T-cell (primary cell): ENCODE data around the gene FAM110C. TPM values are rescaled to one million over a fixed set of nuclear protein-coding genes. Genes with fewer than 3 reads are reported as not detected.
"Not testable (repeated sequence)": the region's sequence is repeated elsewhere in the genome, so short reads cannot be mapped to it uniquely, and the experiment has no call there.

Experiments used
- ATAC-seq, 4 experiments: fragments of 200-7000 bp in 3 of 4; fragments of 150-1000 bp in 1 of 4; cut with Tn5 transposase; replicated peaks in 1 of 4; 1 replicate in 3 of 4; 2 replicates in 1 of 4; pipeline ENCODE4 v1.10.0; 2021; ENCODE audit warnings: moderate library complexity in 3 of 4, mild to moderate bottlenecking in 2 of 4, moderate number of reproducible peaks in 1 of 4
- CTCF ChIA-PET, 2 donors: fragments of 300-600 bp; sonication (Branson Sonifier 250); formaldehyde crosslinking; loops; one replicate each; lab custom pipeline; 2022; ENCODE audit warnings: antibody characterized with exemption in 2 of 2; lab: Charles Lee
- POLR2A ChIA-PET, 2 donors: fragments of 300-600 bp; sonication (Branson Sonifier 250); formaldehyde crosslinking; loops; one replicate each; lab custom pipeline; 2022; ENCODE audit warnings: antibody characterized with exemption in 2 of 2; lab: Charles Lee
- DNase-seq, 35 experiments: peaks; one replicate each; pipeline versions ENCODE4 v3.0.0 to v3.0.0-alpha.2; 2013 to 2023
- H3K27ac ChIP-seq: one replicate; pipeline ENCODE4 v1.5.1; 2013; ENCODE audit warnings: low read length
- H3K27me3 ChIP-seq, 2 experiments: replicated peaks in 1 of 2; 1 replicate in 1 of 2; 2 replicates in 1 of 2; pipeline versions ENCODE4 v1.6.1 to v1.7.0; 2013; ENCODE audit warnings: low read length in 1 of 2, mixed read lengths in 1 of 2; ENCODE audit not compliant: control insufficient read depth in 2 of 2, insufficient read depth in 2 of 2; ENCODE audit errors: extremely low read depth in 1 of 2
- H3K36me3 ChIP-seq, 2 donors: 1 replicate in 1 of 2; 2 replicates in 1 of 2; pipeline versions ENCODE4 v1.6.1 to v1.7.0; 2013; ENCODE audit warnings: low read length in 1 of 2; ENCODE audit not compliant: control insufficient read depth in 2 of 2, insufficient read depth in 1 of 2; ENCODE audit errors: extremely low read depth in 1 of 2
- H3K4me1 ChIP-seq, 2 experiments: 1 replicate in 1 of 2; 2 replicates in 1 of 2; pipeline versions ENCODE4 v1.6.1 to v1.7.0; 2013; ENCODE audit warnings: low read length in 2 of 2, mixed read lengths in 1 of 2; ENCODE audit not compliant: insufficient read depth in 2 of 2, control insufficient read depth in 1 of 2; ENCODE audit errors: extremely low read depth in 1 of 2
- H3K4me3 ChIP-seq, 2 donors: 1 replicate in 1 of 2; 2 replicates in 1 of 2; pipeline versions ENCODE4 v1.5.1 to v1.7.0; 2013; ENCODE audit warnings: mild to moderate bottlenecking in 2 of 2, low read length in 1 of 2, moderate library complexity in 1 of 2; ENCODE audit not compliant: control insufficient read depth in 1 of 2; ENCODE audit errors: extremely low read depth in 1 of 2
- H3K9me3 ChIP-seq: 2 replicates; pipeline ENCODE4 v1.7.0; 2013
- H3K27ac Mint-ChIP-seq, 2 donors: one replicate each; pipeline ENCODE4 v1.8.0; 2020 to 2021; ENCODE audit warnings: mild to moderate bottlenecking in 2 of 2, mixed read lengths in 2 of 2
- H3K27me3 Mint-ChIP-seq, 2 donors: one replicate each; pipeline ENCODE4 v1.8.0; 2021 to 2022; ENCODE audit warnings: mixed read lengths in 2 of 2
- H3K36me3 Mint-ChIP-seq: one replicate; pipeline ENCODE4 v1.8.0; 2021; ENCODE audit warnings: mixed read lengths
- H3K4me1 Mint-ChIP-seq, 3 donors: one replicate each; pipeline ENCODE4 v1.8.0; 2020 to 2022; ENCODE audit warnings: mixed read lengths in 3 of 3, mild to moderate bottlenecking in 1 of 3
- H3K4me3 Mint-ChIP-seq, 3 donors: one replicate each; pipeline ENCODE4 v1.8.0; 2020 to 2022; ENCODE audit warnings: mild to moderate bottlenecking in 3 of 3, mixed read lengths in 3 of 3, moderate library complexity in 3 of 3
- H3K9me3 Mint-ChIP-seq, 3 donors: one replicate each; pipeline ENCODE4 v1.8.0; 2020 to 2022; ENCODE audit warnings: mixed read lengths in 3 of 3
- WGBS: methylation state at CpG from one replicate; pipeline ENCODE4 v1.1.5; 2013; ENCODE audit warnings: missing lambda C conversion rate; ENCODE audit not compliant: insufficient coverage; 5-methylcytosine and 5-hydroxymethylcytosine counted together
- total RNA-seq, 35 experiments: library from RNA in 6 of 35; stranded (reverse) in 6 of 35; fragments of 120-200 nt in 1 of 35; gene quantifications; one replicate each; pipeline versions ENCODE4 v1.2.1 to v1.2.4 and lab custom pipeline; 2013 to 2026

The FAM110C gene
- total RNA-seq, 5 donors from 2014 or later (not counting 1 experiment from before 2014, with no cell fraction given), result 0.35 to 1.9 (median 0.72) TPM

DNA sequence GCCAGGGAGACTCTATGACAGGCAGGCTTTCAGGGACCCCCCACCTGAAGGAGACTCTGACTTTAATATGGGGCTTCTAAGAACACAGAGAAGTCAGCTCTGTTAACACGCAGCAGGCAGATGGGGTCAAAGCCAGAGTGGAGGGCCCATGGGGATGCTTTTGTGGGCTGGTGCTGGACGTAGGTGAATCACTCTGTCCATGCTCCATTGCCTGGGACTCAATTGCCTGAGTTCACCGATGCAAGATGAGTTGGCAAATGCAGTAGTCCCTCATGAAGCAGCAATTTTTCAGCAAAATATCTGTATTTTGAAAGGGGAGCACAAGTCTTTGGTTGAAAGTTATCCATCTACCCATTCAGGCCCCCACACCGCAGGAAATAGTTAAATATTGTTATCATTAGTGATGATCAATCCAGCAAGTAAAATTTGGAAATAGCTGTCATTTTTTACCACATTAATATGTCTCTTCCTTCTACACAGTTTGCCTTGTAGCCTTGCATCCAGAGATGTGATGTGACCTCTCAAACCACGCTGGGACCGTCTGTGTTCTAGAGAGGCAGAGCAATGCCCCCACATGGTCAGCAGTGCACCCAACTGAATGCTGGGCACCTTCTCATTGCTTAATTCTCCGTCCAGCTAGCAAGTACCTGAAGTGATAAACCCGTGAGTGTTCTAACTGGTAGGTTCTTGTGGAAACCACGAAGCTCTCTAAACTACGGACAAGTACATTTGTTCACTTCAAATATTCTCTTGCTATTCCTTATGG lies 34.8 kb upstream of the FAM110C start:
- H3K27me3 Mint-ChIP-seq, result peaks cover 32 to 34% of the 10 kb centered on the region in 2 donors
- ChIA-PET POLR2A (no interaction called here), CTCF (no interaction called here)
- no peaks in the 10 kb centered on the region for H3K36me3 Mint-ChIP-seq
- H3K4me1 Mint-ChIP-seq, result no peaks in the 10 kb centered on the region
- no peak overlapping the region for H3K4me3 ChIP-seq
- H3K27ac ChIP-seq, result no peak overlapping the region
- H3K27ac Mint-ChIP-seq, result no peak overlapping the region
- no peaks in the 10 kb centered on the region for H3K4me1 ChIP-seq
- no peaks in the 10 kb centered on the region for H3K9me3 Mint-ChIP-seq
- ATAC-seq (no peak), DNase-seq (no peak)
- H3K9me3 ChIP-seq, result no peaks in the 10 kb centered on the region
- peaks cover 0 to 10% of the 10 kb centered on the region in 2 experiments for H3K27me3 ChIP-seq
- H3K36me3 ChIP-seq, result no peaks in the 10 kb centered on the region
- WGBS, result 60% methylated on average over 5 of the region's 10 CpGs
- no peak overlapping the region for H3K4me3 Mint-ChIP-seq

DNA sequence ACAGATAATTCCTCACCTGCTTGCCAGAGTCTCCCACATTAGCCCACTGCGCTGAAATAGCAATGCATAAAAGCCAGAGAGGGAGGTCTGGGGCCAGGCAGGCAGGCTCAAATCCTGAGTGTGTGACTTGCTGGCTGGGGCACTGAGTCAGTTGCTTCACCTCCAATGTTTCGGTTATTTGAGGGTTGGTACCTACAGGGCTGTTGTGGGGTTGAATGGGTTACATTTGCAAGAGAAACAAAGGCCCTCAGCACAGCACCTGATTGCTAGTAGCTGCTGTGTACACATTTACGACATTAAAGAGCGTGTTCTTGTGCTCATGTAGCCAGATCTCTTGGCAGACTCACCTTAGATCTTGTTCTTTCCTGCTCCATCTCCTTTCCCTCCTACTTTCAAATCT lies 34.1 kb upstream of the FAM110C start:
- Mint-ChIP-seq H3K27ac (no peak overlapping the region), H3K9me3 (no peaks in the 10 kb centered on the region), H3K27me3 (peaks cover 32 to 35% of the 10 kb centered on the region in 2 donors), H3K36me3 (no peaks in the 10 kb centered on the region), H3K4me3 (no peak overlapping the region), H3K4me1 (no peaks in the 10 kb centered on the region)
- Histone ChIP-seq H3K9me3 (no peaks in the 10 kb centered on the region), H3K27ac (no peak overlapping the region), H3K36me3 (no peaks in the 10 kb centered on the region), H3K4me1 (no peaks in the 10 kb centered on the region), H3K4me3 (no peak overlapping the region), H3K27me3 (peaks cover 0 to 10% of the 10 kb centered on the region in 2 experiments)
- ATAC-seq (no peak), DNase-seq (no peak)
- 73% methylated on average over 3 of the region's 4 CpGs for WGBS
- ChIA-PET CTCF (no interaction called here), POLR2A (no interaction called here)

DNA sequence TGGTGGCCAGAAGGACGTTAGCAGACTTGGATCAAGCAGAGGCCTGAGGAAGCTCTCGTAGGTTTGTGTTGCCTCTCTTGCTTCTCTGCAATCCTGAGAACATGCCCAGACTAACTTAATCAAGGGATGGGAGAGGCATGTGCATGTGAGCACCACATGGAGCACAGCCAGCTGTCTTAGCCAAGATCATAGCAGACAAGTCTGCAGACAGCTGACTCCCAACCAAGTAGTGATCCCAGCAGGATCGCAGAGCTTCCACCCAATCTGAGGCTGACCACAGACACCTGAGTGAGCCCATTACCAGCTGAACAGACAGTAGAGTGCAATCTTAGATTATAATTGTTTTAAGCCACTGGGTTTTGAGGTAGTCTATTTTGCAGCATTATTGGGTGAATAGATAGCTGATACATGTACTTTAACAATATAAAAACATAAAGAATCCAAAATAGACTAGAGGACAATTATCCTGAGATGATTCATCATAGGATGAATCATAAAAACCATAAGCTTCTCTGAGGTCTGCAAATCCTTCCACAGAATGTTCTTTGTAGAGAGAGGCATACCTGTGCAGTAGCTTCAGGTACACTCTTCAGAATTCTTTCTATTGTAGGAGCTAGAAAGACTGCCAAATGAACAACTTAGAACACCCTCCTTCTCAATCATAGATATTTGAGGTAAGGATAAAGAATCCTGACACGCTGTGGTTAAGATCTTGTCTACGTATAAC lies 25.2 kb upstream of the FAM110C start:
- Histone ChIP-seq H3K27ac (no peak overlapping the region), H3K9me3 (no peaks in the 10 kb centered on the region), H3K4me1 (no peaks in the 10 kb centered on the region), H3K36me3 (no peaks in the 10 kb centered on the region), H3K27me3 (peaks cover 0 to 9% of the 10 kb centered on the region in 2 experiments), H3K4me3 (no peak overlapping the region)
- 93% methylated on average over 2 of the region's 5 CpGs for WGBS
- ATAC-seq, result no peak
- H3K27me3 Mint-ChIP-seq, result peaks cover 4 to 9% of the 10 kb centered on the region in 2 donors
- H3K27ac Mint-ChIP-seq, result no peak overlapping the region
- H3K4me1 Mint-ChIP-seq, result no peaks in the 10 kb centered on the region
- ChIA-PET POLR2A (no interaction called here), CTCF (interaction anchor here in 1 of 2 donors (1.0 kb wide), 1 partner anchor 20 kb away, joined by 3 read pairs; no protein-coding TSS in a partner anchor)
- peaks cover 0 to 7% (median 7%) of the 10 kb centered on the region in 3 donors for H3K9me3 Mint-ChIP-seq
- no peaks in the 10 kb centered on the region for H3K36me3 Mint-ChIP-seq
- no peak for DNase-seq
- H3K4me3 Mint-ChIP-seq, result no peak overlapping the region

DNA sequence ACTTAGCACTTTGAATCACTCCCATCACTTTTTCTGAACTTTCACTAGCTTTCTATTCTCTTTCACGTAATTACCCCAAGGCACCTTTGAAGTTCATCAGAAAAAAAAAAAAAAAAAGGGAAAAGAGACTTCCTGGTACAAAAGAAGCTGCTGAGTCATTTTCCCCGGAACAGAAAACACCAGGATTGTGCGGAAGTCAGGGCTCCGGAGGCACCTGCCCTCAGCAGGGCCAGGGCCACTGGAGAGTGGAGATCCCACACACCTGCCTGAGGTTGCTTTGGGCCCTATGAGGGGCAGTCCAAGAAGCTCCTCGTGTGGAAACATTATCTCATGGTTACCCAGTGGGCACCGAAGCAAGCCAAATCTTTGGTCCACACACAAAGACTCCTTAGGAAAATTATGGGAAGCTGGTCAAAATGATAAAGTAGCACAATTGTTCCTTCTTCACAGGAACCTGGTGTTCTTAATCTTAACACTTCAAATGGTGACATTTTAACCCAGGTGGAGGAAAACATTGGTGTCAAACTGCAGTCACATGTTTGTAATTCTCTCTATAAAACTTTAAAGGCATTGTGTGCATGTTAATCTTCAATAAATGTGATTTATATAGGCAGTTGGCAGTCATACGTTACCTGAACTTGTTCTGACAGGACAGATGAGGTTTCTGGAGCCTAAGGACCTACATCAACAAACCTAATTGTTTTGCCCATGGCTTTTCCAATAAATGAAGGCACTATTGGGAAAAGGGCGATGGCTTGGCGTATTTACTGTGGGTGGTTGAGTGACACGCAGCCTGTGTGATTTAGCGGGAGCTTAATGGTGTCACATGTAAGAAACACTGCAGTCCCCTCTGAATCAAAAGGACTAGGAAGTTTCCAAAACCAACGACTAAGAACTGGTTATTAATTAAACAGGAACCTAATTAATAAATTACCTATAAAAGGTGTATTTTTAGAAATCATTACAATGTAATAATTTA lies 23.4 kb upstream of the FAM110C start:
- Histone ChIP-seq H3K36me3 (no peaks in the 10 kb centered on the region), H3K27ac (no peak overlapping the region), H3K9me3 (no peaks in the 10 kb centered on the region), H3K4me3 (no peak overlapping the region), H3K27me3 (peaks cover 2 to 13% of the 10 kb centered on the region in 2 experiments), H3K4me1 (no peaks in the 10 kb centered on the region)
- Mint-ChIP-seq H3K27ac (no peak overlapping the region), H3K36me3 (no peaks in the 10 kb centered on the region), H3K27me3 (peaks cover 0 to 9% of the 10 kb centered on the region in 2 donors), H3K4me3 (no peak overlapping the region), H3K9me3 (peaks cover 0 to 7% (median 7%) of the 10 kb centered on the region in 3 donors), H3K4me1 (no peaks in the 10 kb centered on the region)
- POLR2A ChIA-PET, result no interaction called here
- DNase-seq (no peak), ATAC-seq (no peak)
- 58% methylated on average over 3 of the region's 12 CpGs for WGBS
- CTCF ChIA-PET, result no interaction called here

DNA sequence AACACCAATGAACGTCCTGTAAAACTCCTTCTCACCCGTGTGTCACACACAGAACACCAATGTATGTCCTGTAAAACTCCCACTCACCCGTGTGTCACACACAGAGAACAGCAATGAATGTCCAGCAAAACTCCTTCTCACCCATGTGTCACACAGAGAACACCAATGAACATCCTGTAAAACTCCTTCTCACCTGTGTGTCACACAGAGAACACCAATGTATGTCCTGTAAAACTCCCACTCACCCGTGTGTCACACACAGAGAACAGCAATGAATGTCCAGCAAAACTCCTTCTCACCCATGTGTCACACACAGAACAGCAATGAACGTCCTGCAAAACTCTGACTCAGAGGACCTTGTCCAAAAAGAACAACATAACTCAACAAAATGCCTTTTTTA lies 22.3 kb upstream of the FAM110C start:
- H3K9me3 ChIP-seq, CTCF ChIA-PET, H3K4me3 ChIP-seq, DNase-seq, H3K9me3 Mint-ChIP-seq, H3K36me3 ChIP-seq, H3K4me1 ChIP-seq, POLR2A ChIA-PET, H3K27me3 Mint-ChIP-seq, H3K36me3 Mint-ChIP-seq, H3K4me1 Mint-ChIP-seq, ATAC-seq, H3K4me3 Mint-ChIP-seq, H3K27ac ChIP-seq, H3K27ac Mint-ChIP-seq: not testable (repeated sequence)
- 75% methylated on average over 4 of the region's 5 CpGs for WGBS
- peaks cover 2 to 15% of the 10 kb centered on the region in 2 experiments for H3K27me3 ChIP-seq

DNA sequence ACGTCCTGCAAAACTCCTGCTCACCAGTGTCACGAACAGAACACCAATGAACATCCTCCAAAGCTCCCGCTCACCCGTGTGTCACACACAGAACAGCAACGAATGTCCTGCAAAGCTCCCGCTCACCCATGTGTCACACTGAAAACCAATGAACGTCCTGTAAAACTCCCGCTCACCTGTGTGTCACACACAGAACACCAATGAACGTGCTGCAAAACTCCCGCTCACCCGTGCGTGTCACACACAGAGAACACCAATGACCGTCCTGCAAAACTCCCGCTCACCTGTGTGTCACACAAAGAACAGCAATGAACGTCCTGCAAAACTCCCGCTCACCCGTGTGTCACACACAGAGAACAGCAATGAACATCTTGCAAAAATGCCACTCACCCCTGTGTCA lies 20.5 kb upstream of the FAM110C start:
- Histone ChIP-seq H3K27ac (no peak overlapping the region), H3K9me3 (no peaks in the 10 kb centered on the region), H3K4me1 (no peaks in the 10 kb centered on the region), H3K27me3 (peaks cover 2 to 15% of the 10 kb centered on the region in 2 experiments), H3K4me3 (no peak overlapping the region), H3K36me3 (no peaks in the 10 kb centered on the region)
- H3K27me3 Mint-ChIP-seq, result peaks cover 0 to 4% of the 10 kb centered on the region in 2 donors
- no peak for ATAC-seq
- no peak overlapping the region for H3K4me3 Mint-ChIP-seq
- ChIA-PET POLR2A (no interaction called here), CTCF (no interaction called here)
- 89% methylated on average over 16 of the region's 17 CpGs for WGBS
- no peaks in the 10 kb centered on the region for H3K4me1 Mint-ChIP-seq
- DNase-seq, result no peak
- H3K9me3 Mint-ChIP-seq, result no peaks in the 10 kb centered on the region
- no peaks in the 10 kb centered on the region for H3K36me3 Mint-ChIP-seq
- H3K27ac Mint-ChIP-seq, result no peak overlapping the region
